HG03139 (cell line): ENCODE measurements around the gene AP1G2.

Experiments
- ATAC-seq: cut with Tn5 transposase; IDR thresholded peaks from one replicate; pipeline ENCODE4 v1.9.1; 2021; ENCODE audit not compliant: unreplicated experiment

AP1G2 gene

GRCh38 chr14:23571701-23572523 is 4.3 kb upstream of the AP1G2 start:
- ATAC-seq: no peak

- ATAC-seq: no peak
Measured at GRCh38 chr14:23570806-23571483, 3.4 kb upstream of the AP1G2 start.

- no peak for ATAC-seq
Measured at GRCh38 chr14:23569443-23570151, 2.0 kb upstream of the AP1G2 start.

DNA sequence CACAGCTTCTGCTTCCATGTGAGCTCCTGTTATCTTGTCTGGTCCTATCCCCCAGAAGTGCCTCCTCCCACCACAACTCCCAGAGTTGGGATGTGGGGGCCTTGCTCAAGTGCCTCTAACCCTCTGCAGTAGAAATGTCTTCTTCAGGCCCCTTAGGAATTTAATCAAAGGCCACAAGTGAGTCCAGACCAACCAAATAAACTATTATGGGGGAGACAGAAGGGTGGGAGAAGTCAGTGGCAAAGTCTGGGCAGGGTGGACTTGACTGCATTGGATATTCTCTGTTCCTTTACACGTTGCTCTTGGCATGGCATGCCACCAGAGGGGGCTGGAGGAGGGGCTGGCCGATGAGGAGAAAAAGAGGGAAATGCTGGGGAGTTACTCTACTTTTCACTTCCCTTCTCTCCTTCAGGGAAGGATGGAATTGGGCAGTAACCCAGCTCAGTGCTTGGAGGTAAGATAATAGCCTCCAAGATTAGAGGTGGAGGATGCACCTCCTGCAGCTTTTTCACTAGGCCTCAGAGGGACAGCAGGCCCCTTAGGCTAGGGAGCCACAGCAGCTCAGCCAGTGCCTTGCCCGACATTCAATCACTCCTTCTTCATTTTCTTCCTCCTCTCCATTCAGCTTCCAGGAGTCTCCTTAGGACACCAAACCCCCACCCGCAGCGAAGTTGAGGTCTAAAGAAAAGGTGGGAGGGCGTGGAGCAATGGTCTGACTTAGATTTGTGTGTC is 1.2 kb upstream of the AP1G2 start:
- no peak for ATAC-seq

DNA sequence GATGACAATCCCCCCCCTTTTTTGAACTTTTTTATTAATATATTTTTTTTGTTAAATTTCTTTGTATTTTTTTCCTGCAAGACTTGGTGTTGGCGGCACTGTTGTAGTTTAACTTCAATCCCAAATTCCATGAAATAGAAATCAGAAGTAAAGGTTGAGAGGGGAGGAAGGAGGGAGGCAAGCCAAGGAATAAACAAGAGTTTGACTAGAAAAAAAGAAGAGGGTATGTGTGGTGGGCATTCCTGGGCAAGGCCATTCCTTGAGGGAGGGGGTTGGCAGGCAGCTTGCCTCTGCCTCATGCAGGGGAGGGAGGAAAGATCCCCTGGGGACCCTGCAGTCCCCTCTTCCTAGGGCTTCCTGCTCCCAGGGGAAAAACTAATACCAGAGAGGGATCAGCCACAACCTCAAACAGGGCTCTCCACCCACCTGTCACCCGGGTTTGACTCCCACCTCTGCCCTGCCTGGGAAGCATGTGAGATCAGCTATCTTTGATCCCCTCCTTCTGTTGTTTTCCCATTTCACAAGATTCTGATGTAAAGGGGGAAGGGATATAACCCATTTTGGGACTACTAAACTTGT is 519 bp upstream of the AP1G2 start:
- no peak for ATAC-seq

- ATAC-seq: peak; percentile 13
Measured at GRCh38 chr14:23566778-23567185, 809 bp downstream of the AP1G2 start.

GRCh38 chr14:23566112-23566777 is 1.3 kb downstream of the AP1G2 start:
- ATAC-seq: no peak

- no peak for ATAC-seq
Measured at GRCh38 chr14:23565626-23566025, 2.0 kb downstream of the AP1G2 start.

- no peak for ATAC-seq
Measured at GRCh38 chr14:23564876-23565275, 2.7 kb downstream of the AP1G2 start.

DNA sequence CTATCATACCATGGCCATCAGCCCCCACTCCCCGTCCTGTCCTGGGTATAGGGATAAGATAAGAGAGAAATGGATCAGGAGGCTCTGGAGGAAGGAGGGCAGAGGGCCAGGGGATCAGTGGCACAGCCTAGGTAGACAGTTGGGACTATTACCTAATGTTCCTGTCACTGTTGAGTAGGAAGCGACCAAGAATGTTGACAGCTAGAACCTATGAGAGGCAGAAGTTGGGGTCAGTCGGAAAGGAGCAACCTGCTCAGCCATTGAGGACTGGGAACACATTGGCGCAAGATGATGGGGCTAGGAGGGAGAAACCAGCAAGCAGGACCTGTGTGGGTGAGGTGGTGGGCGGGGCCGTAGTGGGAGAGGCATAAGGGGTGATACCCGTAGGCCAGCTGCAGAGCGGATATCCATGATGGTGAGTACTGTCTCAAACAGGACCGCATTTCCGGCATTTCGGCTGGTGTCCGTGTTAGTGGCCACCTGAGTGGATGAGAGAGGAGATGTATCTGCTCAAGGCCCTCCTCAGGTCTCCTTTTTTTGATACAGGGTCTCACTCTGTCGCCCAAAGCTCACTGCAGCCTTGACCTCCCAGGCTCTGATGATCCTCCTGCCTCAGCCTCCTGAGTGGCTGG is 3.3 kb downstream of the AP1G2 start:
- ATAC-seq: no peak

- no peak for ATAC-seq
Measured at GRCh38 chr14:23563473-23564180, 4.0 kb downstream of the AP1G2 start.

- ATAC-seq: no peak
Measured at GRCh38 chr14:23562822-23563472, 4.6 kb downstream of the AP1G2 start.

DNA sequence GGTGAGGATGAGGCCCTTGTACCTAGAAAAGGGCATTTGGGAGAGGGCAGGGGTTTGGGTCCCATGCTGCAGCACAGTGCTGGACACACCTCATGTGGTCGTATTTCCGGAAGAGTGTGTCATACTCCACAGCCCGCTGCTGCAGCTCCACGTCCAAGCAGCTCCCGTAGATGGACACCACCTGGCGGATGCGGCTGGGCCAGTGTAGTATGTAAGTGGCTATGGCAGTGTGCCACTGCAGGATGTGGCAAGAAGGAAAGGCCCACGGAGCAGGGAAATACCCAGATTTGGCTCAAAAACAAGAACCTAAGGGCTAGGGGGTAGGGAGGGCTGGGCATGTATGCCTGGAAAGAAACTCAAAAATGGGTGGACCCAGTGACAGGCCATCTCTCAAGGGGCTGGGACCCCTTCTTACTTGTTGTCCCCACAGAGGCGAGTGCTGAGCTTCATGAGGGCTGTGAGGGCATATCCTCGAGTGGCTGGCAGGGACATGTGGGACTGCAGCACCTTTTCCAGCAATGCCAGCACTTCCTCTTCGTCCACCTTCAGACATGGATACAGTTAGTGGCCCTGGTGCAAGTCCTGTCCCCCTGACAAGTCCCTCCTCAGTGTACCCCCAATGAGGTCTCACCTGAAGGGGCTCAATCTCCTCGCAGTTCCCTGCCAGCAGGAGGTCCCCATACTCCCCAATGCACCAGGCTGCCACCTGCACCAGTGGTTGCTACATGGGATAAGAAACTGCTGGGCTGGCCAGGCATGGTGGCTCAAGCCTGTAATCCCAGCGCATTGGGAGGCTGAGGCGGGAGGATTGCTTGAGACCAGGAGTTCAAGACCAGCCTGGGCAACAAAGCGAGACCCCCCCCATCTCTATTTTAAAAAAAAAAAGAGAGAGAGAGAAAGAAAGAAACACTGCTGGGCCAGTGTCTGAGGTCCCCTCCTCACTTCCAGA is 5.4 kb downstream of the AP1G2 start:
- ATAC-seq: no peak

DNA sequence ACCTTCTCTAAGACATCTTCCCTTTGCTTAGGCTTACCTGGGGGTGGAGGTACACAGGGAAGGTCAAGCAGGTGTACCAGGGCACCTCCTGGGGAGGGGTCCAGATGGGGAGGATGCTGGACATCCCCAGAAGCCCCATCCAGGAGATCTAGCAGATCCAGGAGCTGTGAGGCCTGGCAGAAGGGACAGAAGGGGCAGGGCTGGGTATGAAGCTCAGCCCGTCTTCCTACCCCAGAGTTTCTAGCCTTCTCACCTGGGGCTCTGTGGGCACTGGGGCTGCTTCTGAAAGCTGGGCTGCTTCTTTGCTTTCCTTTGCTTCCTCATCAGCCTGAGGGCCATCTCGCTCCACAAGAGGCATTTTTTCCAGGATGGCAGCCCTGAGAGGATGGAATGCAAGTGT is 6.3 kb downstream of the AP1G2 start:
- ATAC-seq: no peak

GRCh38 chr14:23559926-23560520 is 7.6 kb downstream of the AP1G2 start:
- no peak for ATAC-seq

DNA sequence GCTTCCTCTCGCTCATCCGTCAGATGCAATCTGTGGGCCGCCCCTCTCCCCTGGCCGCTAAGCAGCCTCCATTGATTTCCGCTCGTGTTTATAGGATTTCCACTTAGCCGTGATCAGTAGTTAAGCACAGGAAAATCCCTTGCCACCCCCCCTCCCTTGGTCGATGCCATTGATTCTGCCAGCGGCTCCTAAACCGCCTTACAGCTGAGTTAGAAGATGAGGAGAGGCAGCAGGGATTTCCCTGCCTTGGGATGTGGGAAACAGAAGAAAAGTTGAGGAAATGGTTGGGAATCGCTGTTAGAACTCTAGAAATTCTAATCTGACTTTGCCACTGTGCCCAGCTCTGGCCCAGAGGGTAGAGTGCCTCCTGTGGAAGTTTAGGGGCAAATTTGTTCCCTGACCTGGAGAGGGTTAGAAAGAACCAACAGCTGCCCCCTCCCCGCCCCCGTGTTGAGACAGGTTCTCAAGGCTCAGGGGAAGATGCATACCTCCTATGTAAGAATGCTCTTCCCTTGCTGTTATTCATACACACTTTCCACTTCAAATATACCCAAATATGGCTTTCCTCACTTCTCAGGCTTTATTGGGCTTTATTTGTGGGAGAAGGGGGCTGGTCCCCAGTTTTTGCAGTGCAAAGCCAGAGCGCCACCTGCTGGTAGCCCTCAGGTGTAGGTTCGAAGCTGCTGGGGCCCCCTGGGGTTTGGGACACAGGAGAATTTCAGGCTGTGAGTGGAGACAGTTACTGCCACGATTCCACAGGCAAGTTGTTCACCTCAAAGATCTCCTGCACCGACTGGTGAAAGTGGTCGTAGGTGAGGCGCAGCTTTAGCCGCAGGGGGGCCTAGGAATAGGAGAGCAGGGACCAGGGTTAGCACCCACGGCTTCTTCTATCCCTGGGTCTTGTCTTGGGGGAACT is 8.3 kb downstream of the AP1G2 start:
- ATAC-seq: no peak
